Measurements from ENCODE around the gene SPOPL.
"Not testable (repeated sequence)": the region's sequence is repeated elsewhere in the genome, so short reads cannot be mapped to it uniquely, and the experiment has no call there.

- not testable (repeated sequence) for TF ChIP-seq CTCF (IDR thresholded peaks at IDR 0.05; ENCODE audit: insufficient read depth, low read length, poor library complexity, severe bottlenecking); EZH2phosphoT487 (conservative IDR thresholded peaks at IDR 0.05; ENCODE audit: low read length)
These were observed 38.9 kb upstream of the SPOPL start for GRCh38 chr2:138462689-138463088.
